HG02943 (cell line): ENCODE data around the gene PLEKHM3.

Source experiments
- ATAC-seq: cut with Tn5 transposase; IDR thresholded peaks from one replicate; pipeline ENCODE4 v1.9.1; 2021; ENCODE audit warnings: mild to moderate bottlenecking, low read depth, moderate library complexity; ENCODE audit not compliant: unreplicated experiment

PLEKHM3 gene

GRCh38 chr2:207897541-207898353 is 127.6 kb downstream of the PLEKHM3 start:
- no peak for ATAC-seq

GRCh38 chr2:207896525-207897285 is 128.6 kb downstream of the PLEKHM3 start:
- ATAC-seq: no peak

- ATAC-seq: no peak
These were observed 130.0 kb downstream of the PLEKHM3 start for GRCh38 chr2:207895274-207895860.

GRCh38 chr2:207892716-207893402 is 132.5 kb downstream of the PLEKHM3 start:
- ATAC-seq: no peak

GRCh38 chr2:207891086-207891844 is 134.1 kb downstream of the PLEKHM3 start:
- ATAC-seq: no peak

GRCh38 chr2:207887500-207887899 is 137.8 kb downstream of the PLEKHM3 start:
- no peak for ATAC-seq

GRCh38 chr2:207885010-207885409 is 140.3 kb downstream of the PLEKHM3 start:
- ATAC-seq: no peak

- ATAC-seq: no peak
These were observed 141.2 kb downstream of the PLEKHM3 start for GRCh38 chr2:207884127-207884526.

- no peak for ATAC-seq
These were observed 142.1 kb downstream of the PLEKHM3 start for GRCh38 chr2:207883002-207883780.

- no peak for ATAC-seq
These were observed 143.4 kb downstream of the PLEKHM3 start for GRCh38 chr2:207881902-207882301.

- no peak for ATAC-seq
These were observed 145.8 kb downstream of the PLEKHM3 start for GRCh38 chr2:207879536-207879935.

GRCh38 chr2:207876842-207877535 is 148.3 kb downstream of the PLEKHM3 start:
- no peak for ATAC-seq

- no peak for ATAC-seq
These were observed 149.7 kb downstream of the PLEKHM3 start for GRCh38 chr2:207875473-207876212.

- ATAC-seq: no peak
These were observed 151.5 kb downstream of the PLEKHM3 start for GRCh38 chr2:207873794-207874193.

- ATAC-seq: no peak
These were observed 153.4 kb downstream of the PLEKHM3 start for GRCh38 chr2:207871911-207872310.

GRCh38 chr2:207871506-207871905 is 153.8 kb downstream of the PLEKHM3 start:
- ATAC-seq: no peak

GRCh38 chr2:207870814-207871213 is 154.5 kb downstream of the PLEKHM3 start:
- no peak for ATAC-seq
